HL-60 (cell line): ENCODE results near the gene ZNF302.

ENCODE experiments used
- DNase-seq, 2 experiments: peaks; one replicate each; pipeline ENCODE4 v3.0.0-alpha.2; 2010 to 2020; ENCODE audit warnings: low read depth in 1 of 2, low spot score in 1 of 2
- H3K27ac ChIP-seq: fragments of 250-450 bp; sonication (Bioruptor Pico); replicated peaks from 2 replicates; pipeline ENCODE4 v1.5.1; 2020; ENCODE audit warnings: mild to moderate bottlenecking, moderate library complexity
- H3K27me3 ChIP-seq: fragments of 250-450 bp; sonication (Bioruptor Pico); 2 replicates; pipeline ENCODE4 v1.5.1; 2021; ENCODE audit warnings: mild to moderate bottlenecking, moderate library complexity; ENCODE audit not compliant: insufficient read depth, poor library complexity, severe bottlenecking
- H3K4me3 ChIP-seq: replicated peaks from 2 replicates; pipeline ENCODE4 v1.5.1; 2011; ENCODE audit warnings: mild to moderate bottlenecking, control low read depth, low read length; ENCODE audit not compliant: insufficient read depth
- CTCF ChIP-seq: IDR thresholded peaks from one replicate; pipeline ENCODE4 v1.5.1; 2011; ENCODE audit warnings: low read length, control low read depth, inconsistent platforms; ENCODE audit not compliant: insufficient read depth
- GABPA ChIP-seq: IDR thresholded peaks from 2 replicates; pipeline ENCODE4 v1.6.1; 2012; ENCODE audit warnings: low read depth
- POLR2AphosphoS5 ChIP-seq: IDR thresholded peaks from 2 replicates; pipeline ENCODE4 v1.6.1; 2012; ENCODE audit warnings: low read depth
- SPI1 ChIP-seq: IDR thresholded peaks from 2 replicates; pipeline ENCODE4 v1.6.1; 2012; ENCODE audit warnings: low read depth, mild to moderate bottlenecking, borderline replicate concordance
- TF ChIP-seq, protein P1 (sequence below): IDR thresholded peaks from 2 replicates; pipeline ENCODE4 v1.6.1; 2012; ENCODE audit warnings: low read depth; ENCODE audit not compliant: insufficient replicate concordance

ZNF302 gene

DNA sequence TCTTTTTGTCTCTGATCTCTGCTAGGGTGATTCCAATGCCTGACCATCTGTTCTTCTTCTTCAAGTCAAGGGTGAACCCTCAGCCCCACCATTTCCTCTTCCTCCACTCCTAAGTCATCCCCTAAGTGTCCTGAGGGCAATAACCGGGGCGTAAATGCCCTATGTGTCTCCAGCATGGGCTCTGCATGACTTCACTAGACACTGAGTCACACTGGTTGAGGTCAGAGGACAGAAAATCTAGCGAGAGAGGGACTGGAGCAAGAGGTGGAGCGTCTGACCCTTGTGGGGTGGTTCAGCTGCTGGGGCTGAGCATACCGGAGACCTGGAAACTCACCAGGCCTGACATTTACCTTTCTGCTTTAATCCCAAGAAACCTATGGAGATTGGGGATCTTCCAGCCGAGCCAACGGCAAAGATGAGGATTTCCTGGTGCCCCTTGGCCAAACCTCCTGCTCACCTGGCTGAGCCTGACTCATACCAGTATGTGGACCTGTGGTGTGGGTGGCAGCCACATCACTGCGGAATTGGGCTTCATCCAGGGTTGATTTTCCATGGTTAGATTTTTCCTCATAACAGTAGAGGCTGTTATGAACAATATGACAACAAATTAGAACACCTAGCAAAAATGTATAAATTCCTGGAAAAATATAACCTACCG lies 27.5 kb upstream of the ZNF302 start:
- no peak overlapping the region for H3K4me3 ChIP-seq
- TF ChIP-seq, protein P1, sequence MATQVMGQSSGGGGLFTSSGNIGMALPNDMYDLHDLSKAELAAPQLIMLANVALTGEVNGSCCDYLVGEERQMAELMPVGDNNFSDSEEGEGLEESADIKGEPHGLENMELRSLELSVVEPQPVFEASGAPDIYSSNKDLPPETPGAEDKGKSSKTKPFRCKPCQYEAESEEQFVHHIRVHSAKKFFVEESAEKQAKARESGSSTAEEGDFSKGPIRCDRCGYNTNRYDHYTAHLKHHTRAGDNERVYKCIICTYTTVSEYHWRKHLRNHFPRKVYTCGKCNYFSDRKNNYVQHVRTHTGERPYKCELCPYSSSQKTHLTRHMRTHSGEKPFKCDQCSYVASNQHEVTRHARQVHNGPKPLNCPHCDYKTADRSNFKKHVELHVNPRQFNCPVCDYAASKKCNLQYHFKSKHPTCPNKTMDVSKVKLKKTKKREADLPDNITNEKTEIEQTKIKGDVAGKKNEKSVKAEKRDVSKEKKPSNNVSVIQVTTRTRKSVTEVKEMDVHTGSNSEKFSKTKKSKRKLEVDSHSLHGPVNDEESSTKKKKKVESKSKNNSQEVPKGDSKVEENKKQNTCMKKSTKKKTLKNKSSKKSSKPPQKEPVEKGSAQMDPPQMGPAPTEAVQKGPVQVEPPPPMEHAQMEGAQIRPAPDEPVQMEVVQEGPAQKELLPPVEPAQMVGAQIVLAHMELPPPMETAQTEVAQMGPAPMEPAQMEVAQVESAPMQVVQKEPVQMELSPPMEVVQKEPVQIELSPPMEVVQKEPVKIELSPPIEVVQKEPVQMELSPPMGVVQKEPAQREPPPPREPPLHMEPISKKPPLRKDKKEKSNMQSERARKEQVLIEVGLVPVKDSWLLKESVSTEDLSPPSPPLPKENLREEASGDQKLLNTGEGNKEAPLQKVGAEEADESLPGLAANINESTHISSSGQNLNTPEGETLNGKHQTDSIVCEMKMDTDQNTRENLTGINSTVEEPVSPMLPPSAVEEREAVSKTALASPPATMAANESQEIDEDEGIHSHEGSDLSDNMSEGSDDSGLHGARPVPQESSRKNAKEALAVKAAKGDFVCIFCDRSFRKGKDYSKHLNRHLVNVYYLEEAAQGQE = no peak
- no peak for TF ChIP-seq CTCF
- TF ChIP-seq GABPA = no peak
- TF ChIP-seq POLR2AphosphoS5 = no peak
- no peak for TF ChIP-seq SPI1
- DNase-seq = no peak
- no peak overlapping the region for H3K27ac ChIP-seq
- H3K27me3 ChIP-seq = no peaks in the 10 kb centered on the region

DNA sequence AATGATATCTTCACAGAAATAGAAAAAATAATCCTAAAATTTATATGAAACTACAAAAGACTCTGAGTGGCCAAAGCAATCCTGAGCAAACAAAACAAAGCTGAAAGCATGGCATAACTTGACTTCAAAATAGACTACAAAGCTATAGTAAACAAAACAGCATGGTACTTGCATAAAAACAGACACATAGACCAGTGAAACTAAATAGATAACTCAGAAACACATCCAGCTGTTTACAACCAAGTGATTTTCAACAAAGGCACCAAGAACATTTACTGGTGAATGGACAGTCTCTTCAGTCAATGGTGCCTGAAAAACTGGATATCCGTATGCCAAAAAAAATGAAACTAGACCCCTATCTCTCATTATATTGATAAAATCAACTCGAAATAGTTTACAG lies 25.7 kb upstream of the ZNF302 start:
- Histone ChIP-seq H3K27ac (no peak overlapping the region), H3K4me3 (no peak overlapping the region), H3K27me3 (no peaks in the 10 kb centered on the region)
- DNase-seq = no peak
- TF ChIP-seq POLR2AphosphoS5 (no peak), SPI1 (no peak), CTCF (no peak), GABPA (no peak)
- TF ChIP-seq, protein P1 = no peak

DNA sequence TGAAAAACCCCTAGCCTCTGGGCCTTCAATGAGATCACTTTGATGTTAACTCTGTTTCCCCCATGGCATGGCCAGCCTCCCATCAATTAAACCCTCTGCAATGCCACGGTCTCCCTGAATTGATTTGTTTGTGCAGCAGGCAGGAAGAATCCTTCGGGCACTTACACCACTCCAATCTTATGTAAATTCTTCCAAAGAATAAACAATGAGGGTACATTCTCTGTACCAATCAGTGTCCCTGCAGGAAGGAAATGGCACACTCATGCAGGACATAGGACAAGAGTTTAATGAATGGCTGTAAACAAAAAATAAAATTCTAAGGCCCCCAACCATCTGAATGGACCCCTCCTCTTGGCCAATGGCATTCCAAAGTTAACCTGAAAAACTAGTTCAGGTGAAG lies 22.7 kb upstream of the ZNF302 start:
- no peak overlapping the region for H3K27ac ChIP-seq
- no peak for DNase-seq
- H3K27me3 ChIP-seq = no peaks in the 10 kb centered on the region
- no peak overlapping the region for H3K4me3 ChIP-seq
- TF ChIP-seq POLR2AphosphoS5 = no peak
- no peak for TF ChIP-seq CTCF
- TF ChIP-seq, protein P1 = no peak
- no peak for TF ChIP-seq SPI1
- no peak for TF ChIP-seq GABPA
